BLaER1 treated with 17β-estradiol and CSF1 and Interleukin-3, amounts not matched to agents 10 nM and 100 nM (cell line): ENCODE results near the gene RXRG.

Experiments
- H3K27ac ChIP-seq, 11 experiments: shearing (Covaris generic); formaldehyde crosslinking; 2 replicates each; pipeline ENCODE4 v1.8.1; 2022
- H3K27me3 ChIP-seq, 11 experiments: shearing (Covaris generic); formaldehyde crosslinking; 2 replicates each; pipeline ENCODE4 v1.8.1; 2022
- H3K36me3 ChIP-seq, 11 experiments: shearing (Covaris generic); formaldehyde crosslinking; 2 replicates each; pipeline ENCODE4 v1.8.1; 2022
- H3K4me1 ChIP-seq, 10 experiments: shearing (Covaris generic); formaldehyde crosslinking; 2 replicates each; pipeline ENCODE4 v1.8.1; 2022
- H3K4me2 ChIP-seq, 11 experiments: shearing (Covaris generic); formaldehyde crosslinking; 2 replicates each; pipeline ENCODE4 v1.8.1; 2022
- H3K4me3 ChIP-seq, 10 experiments: shearing (Covaris generic); formaldehyde crosslinking; 2 replicates each; pipeline ENCODE4 v1.8.1; 2022
- H3K9ac ChIP-seq, 11 experiments: shearing (Covaris generic); formaldehyde crosslinking; 2 replicates each; pipeline ENCODE4 v1.8.1; 2022
- H3K9me3 ChIP-seq, 11 experiments: shearing (Covaris generic); formaldehyde crosslinking; replicated peaks in 1 of 11; 2 replicates each; pipeline ENCODE4 v1.8.1; 2022
- H4K20me1 ChIP-seq, 11 experiments: shearing (Covaris generic); formaldehyde crosslinking; 2 replicates each; pipeline ENCODE4 v1.8.1; 2022
- Cebpa-rat ChIP-seq, 11 experiments: shearing (Covaris generic); IDR thresholded peaks; 2 replicates each; pipeline ENCODE4 v1.8.1; 2022

The RXRG gene

GRCh38 chr1:165409657-165410358 is 35.1 kb downstream of the RXRG start:
- Histone ChIP-seq H3K9ac (no peak overlapping the region), H3K4me1 (no peaks in the 10 kb centered on the region), H3K9me3 (no peaks in the 10 kb centered on the region), H3K27me3 (peaks cover 0 to 24% (median 0%) of the 10 kb centered on the region in 11 experiments; a peak in 4 of 22 replicates), H4K20me1 (no peaks in the 10 kb centered on the region; a peak in 1 of 22 replicates), H3K4me3 (no peak overlapping the region), H3K36me3 (no peaks in the 10 kb centered on the region), H3K4me2 (no peak overlapping the region), H3K27ac (no peak overlapping the region)
- no peak for TF ChIP-seq Cebpa-rat (IDR thresholded peaks at IDR 0.05)

GRCh38 chr1:165408518-165408917 is 36.4 kb downstream of the RXRG start:
- no peaks in the 10 kb centered on the region for H3K4me1 ChIP-seq
- H3K4me2 ChIP-seq = no peak overlapping the region
- no peaks in the 10 kb centered on the region for H3K9me3 ChIP-seq
- H3K4me3 ChIP-seq = no peak overlapping the region
- H3K27me3 ChIP-seq = peaks cover 0 to 32% (median 0%) of the 10 kb centered on the region in 11 experiments; a peak in 5 of 22 replicates
- no peak overlapping the region for H3K27ac ChIP-seq
- TF ChIP-seq Cebpa-rat (IDR thresholded peaks at IDR 0.05) = no peak
- H3K36me3 ChIP-seq = no peaks in the 10 kb centered on the region
- peaks cover 0 to 7% (median 0%) of the 10 kb centered on the region in 11 experiments; a peak in 1 of 22 replicates for H4K20me1 ChIP-seq
- no peak overlapping the region for H3K9ac ChIP-seq

GRCh38 chr1:165407398-165407797 is 37.5 kb downstream of the RXRG start:
- Histone ChIP-seq H3K27ac (no peak overlapping the region), H3K27me3 (peaks cover 0 to 43% (median 0%) of the 10 kb centered on the region in 11 experiments; a peak in 6 of 22 replicates), H3K4me2 (no peak overlapping the region), H3K4me1 (no peaks in the 10 kb centered on the region), H3K9ac (no peak overlapping the region), H4K20me1 (peaks cover 0 to 7% (median 0%) of the 10 kb centered on the region in 11 experiments; a peak in 2 of 22 replicates), H3K9me3 (no peaks in the 10 kb centered on the region), H3K4me3 (no peak overlapping the region), H3K36me3 (no peaks in the 10 kb centered on the region)
- TF ChIP-seq Cebpa-rat (IDR thresholded peaks at IDR 0.05) = no peak

DNA sequence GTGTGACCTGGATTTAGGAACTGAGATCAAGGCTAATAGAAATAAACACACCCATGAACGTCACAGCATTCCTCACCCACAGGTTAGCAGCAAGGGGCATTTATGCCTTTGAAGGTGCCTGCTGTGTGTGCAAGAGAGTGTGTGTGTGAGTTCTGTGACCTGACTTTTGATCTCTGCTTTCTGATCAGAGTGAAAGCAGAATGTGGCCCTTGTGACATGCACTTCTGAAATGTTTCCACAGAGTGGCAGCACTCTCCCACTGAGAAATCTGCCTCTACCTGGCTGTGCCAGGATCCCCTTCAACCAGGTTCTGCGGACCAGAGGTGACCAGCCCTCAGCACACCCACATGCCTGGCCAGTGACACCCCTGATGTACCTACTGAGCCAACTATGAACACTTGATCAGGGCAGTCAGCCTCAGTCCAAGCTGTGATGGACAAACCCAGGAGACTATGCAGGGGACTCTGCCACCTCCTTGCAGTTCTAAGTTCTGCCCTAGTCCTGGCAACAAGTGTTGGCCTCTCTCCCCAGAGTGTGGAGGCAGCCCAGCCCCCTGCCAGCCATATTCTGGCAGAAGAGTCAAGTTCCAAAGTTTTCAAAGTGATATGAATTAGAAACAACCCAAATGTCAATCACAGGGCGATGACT is 41.0 kb downstream of the RXRG start:
- Histone ChIP-seq H3K27me3 (peaks cover 0 to 77% (median 24%) of the 10 kb centered on the region in 11 experiments; a peak in 18 of 22 replicates), H3K4me2 (0 out of 22 replicates have a peak overlapping the region, but pooled peaks of 1 of the 11 experiments have one; percentile 37), H4K20me1 (peaks cover 0 to 20% (median 0%) of the 10 kb centered on the region in 11 experiments; a peak in 6 of 22 replicates), H3K9me3 (no peaks in the 10 kb centered on the region), H3K9ac (no peak overlapping the region), H3K4me1 (no peaks in the 10 kb centered on the region), H3K4me3 (no peak overlapping the region), H3K36me3 (no peaks in the 10 kb centered on the region), H3K27ac (no peak overlapping the region)
- no peak for TF ChIP-seq Cebpa-rat (IDR thresholded peaks at IDR 0.05)

DNA sequence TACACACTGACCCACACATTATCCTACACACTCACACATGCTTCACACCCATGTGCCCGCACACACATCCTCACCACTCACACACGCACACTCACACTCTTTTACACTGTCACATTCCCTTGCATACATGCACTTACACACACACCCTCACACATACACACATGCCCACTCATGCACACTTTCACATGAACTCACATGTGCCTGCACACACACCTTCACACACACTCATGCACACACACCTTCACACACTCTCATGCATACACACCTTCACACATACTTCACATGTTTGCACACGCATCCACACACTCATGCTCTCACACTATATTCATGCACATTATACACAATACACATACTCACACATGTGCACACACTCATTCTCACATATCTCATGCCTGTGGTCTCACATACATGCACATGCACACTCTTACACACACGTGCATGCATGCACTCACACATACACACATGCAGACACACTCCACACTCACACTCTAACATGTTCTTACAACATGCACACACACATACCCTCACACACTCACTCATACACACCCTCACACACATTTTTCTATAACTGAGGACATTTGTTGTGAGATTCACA is 42.3 kb downstream of the RXRG start:
- Histone ChIP-seq H3K36me3 (no peaks in the 10 kb centered on the region), H4K20me1 (peaks cover 0 to 24% (median 0%) of the 10 kb centered on the region in 11 experiments; a peak in 6 of 22 replicates), H3K4me3 (no peak overlapping the region), H3K27ac (no peak overlapping the region), H3K4me1 (peaks cover 0 to 8% (median 7%) of the 10 kb centered on the region in 10 experiments; a peak in 10 of 20 replicates), H3K9ac (no peak overlapping the region), H3K9me3 (no peaks in the 10 kb centered on the region), H3K27me3 (peaks cover 2 to 91% (median 34%) of the 10 kb centered on the region in 11 experiments; a peak in 18 of 22 replicates), H3K4me2 (no peak overlapping the region)
- TF ChIP-seq Cebpa-rat (IDR thresholded peaks at IDR 0.05) = no peak

DNA sequence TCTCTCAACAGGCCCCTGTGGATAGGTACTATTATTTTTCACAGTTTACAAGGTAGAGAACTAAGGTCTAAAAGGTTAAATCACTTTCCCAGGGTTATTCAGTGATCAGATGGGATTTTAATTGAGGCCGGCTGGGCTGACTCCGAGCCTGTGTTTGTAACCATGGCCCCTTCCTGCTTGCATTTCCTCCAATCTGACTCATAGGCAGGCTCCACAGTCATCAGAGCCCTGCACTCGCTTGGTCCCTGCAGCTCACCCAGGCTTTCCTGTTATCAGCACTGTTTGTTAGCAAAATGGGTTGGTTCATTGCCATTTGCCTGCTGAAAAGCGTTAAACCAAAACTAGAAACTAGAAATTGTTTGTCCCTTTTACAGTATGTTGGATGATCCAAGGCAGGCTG is 47.0 kb downstream of the RXRG start:
- Histone ChIP-seq H3K9me3 (no peaks in the 10 kb centered on the region), H3K4me1 (peaks cover 7 to 29% (median 18%) of the 10 kb centered on the region in 10 experiments), H3K27me3 (peaks cover 41 to 99% (median 78%) of the 10 kb centered on the region in 11 experiments), H3K27ac (no peak overlapping the region), H3K9ac (no peak overlapping the region), H4K20me1 (peaks cover 0 to 49% (median 10%) of the 10 kb centered on the region in 11 experiments; a peak in 16 of 22 replicates), H3K4me2 (peak overlapping the region in 5 of 11 experiments; percentile 35 to 43 (median 41); a peak in 8 of 22 replicates), H3K36me3 (no peaks in the 10 kb centered on the region), H3K4me3 (no peak overlapping the region)
- no peak for TF ChIP-seq Cebpa-rat (IDR thresholded peaks at IDR 0.05)

GRCh38 chr1:165395901-165396300 is 49.0 kb downstream of the RXRG start:
- peak overlapping the region in 1 of 11 experiments; percentile 14; a peak in 1 of 22 replicates for H3K4me2 ChIP-seq
- no peaks in the 10 kb centered on the region for H3K36me3 ChIP-seq
- no peak overlapping the region for H3K4me3 ChIP-seq
- no peak overlapping the region for H3K27ac ChIP-seq
- no peak overlapping the region for H3K9ac ChIP-seq
- no peak for TF ChIP-seq Cebpa-rat (IDR thresholded peaks at IDR 0.05)
- H3K4me1 ChIP-seq = peaks cover 13 to 33% (median 22%) of the 10 kb centered on the region in 10 experiments
- peaks cover 0 to 50% (median 13%) of the 10 kb centered on the region in 11 experiments; a peak in 16 of 22 replicates for H4K20me1 ChIP-seq
- H3K27me3 ChIP-seq = peaks cover 59 to 98% (median 87%) of the 10 kb centered on the region in 11 experiments
- peaks cover 0 to 4% (median 0%) of the 10 kb centered on the region in 11 experiments; a peak in 2 of 22 replicates for H3K9me3 ChIP-seq

- Histone ChIP-seq H3K9ac (no peak overlapping the region), H3K4me1 (peaks cover 13 to 33% (median 22%) of the 10 kb centered on the region in 10 experiments), H4K20me1 (peaks cover 0 to 50% (median 13%) of the 10 kb centered on the region in 11 experiments; a peak in 16 of 22 replicates), H3K9me3 (peaks cover 0 to 8% (median 0%) of the 10 kb centered on the region in 11 experiments; a peak in 3 of 22 replicates), H3K4me3 (no peak overlapping the region), H3K27me3 (peaks cover 64 to 98% (median 91%) of the 10 kb centered on the region in 11 experiments), H3K36me3 (no peaks in the 10 kb centered on the region), H3K4me2 (peak overlapping the region in 1 of 11 experiments; percentile 14; a peak in 1 of 22 replicates), H3K27ac (no peak overlapping the region)
- TF ChIP-seq Cebpa-rat (IDR thresholded peaks at IDR 0.05) = no peak
Observed at GRCh38 chr1:165395478-165395877, 49.4 kb downstream of the RXRG start.
